Mucosa of descending colon (tissue), 3 donors: ENCODE measurements around the gene RALGPS1. TPM values are rescaled to one million over a fixed set of nuclear protein-coding genes. Genes with fewer than 3 reads are reported as not detected.
"Not testable (repeated sequence)": the region's sequence is repeated elsewhere in the genome, so short reads cannot be mapped to it uniquely, and the experiment has no call there.

ENCODE experiments used
- ATAC-seq: fragments of 200-7000 bp; cut with Tn5 transposase; one replicate; pipeline ENCODE4 v1.9.1; 2020; ENCODE audit warnings: mild to moderate bottlenecking, moderate library complexity
- DNase-seq, 3 donors: peaks; one replicate each; pipeline ENCODE4 v3.0.0-alpha.2; 2020
- H3K36me3 ChIP-seq: fragments of 200-600 bp; one replicate; pipeline ENCODE4 v1.8.0; 2021; ENCODE audit warnings: low read depth, mild to moderate bottlenecking
- H3K4me1 ChIP-seq: fragments of 200-600 bp; one replicate; pipeline ENCODE4 v1.8.0; 2021; ENCODE audit warnings: low read depth, mild to moderate bottlenecking
- H3K4me3 ChIP-seq: fragments of 200-600 bp; one replicate; pipeline ENCODE4 v1.8.0; 2021; ENCODE audit warnings: mild to moderate bottlenecking
- H3K9me3 ChIP-seq: fragments of 200-600 bp; one replicate; pipeline ENCODE4 v1.8.0; 2021; ENCODE audit warnings: mild to moderate bottlenecking
- CTCF ChIP-seq: fragments of 200-600 bp; IDR thresholded peaks from one replicate; pipeline ENCODE4 v1.8.0; 2022; ENCODE audit warnings: antibody characterized with exemption, mild to moderate bottlenecking
- intact Hi-C, 2 donors: fragments of 100-400 bp; cut with DNase I in 1 of 2; cut with micrococcal nuclease in 1 of 2; formaldehyde crosslinking; loops; one replicate each; pipeline versions ENCODE4 v1.11.0 to v1.11.1; 2022; cut with DNase I, micrococcal nuclease
- total RNA-seq, 3 donors: library from RNA; stranded (reverse); fragmentation: NEBNext Ultra II Directional in 2 of 3; extraction: Animal tissue kit (Norgen Biotek cat#: 25700) in 2 of 3; gene quantifications; one replicate each; pipeline versions ENCODE4 v1.2.1 to v1.2.4, GENCODE V29; 2021 to 2023
- donor health status: DM: no; HTN: no; CAD: no; lungs with moderate emphysema.
- donor health status: DM: no; HTN: no; CAD: no.
- donor health status: DM: no; HTN: yes; CAD: no.

The RALGPS1 gene
- total RNA-seq, 3 donors from 2014 or later, result 31.3 to 55.4 (median 32.1) TPM

- Histone ChIP-seq H3K4me3 (no peak overlapping the region), H3K9me3 (no peaks in the 10 kb centered on the region), H3K4me1 (no peaks in the 10 kb centered on the region), H3K36me3 (no peaks in the 10 kb centered on the region)
- DNase-seq (peak in 1 of 3 donors; percentile 38), ATAC-seq (peak; percentile 50)
- intact Hi-C loops, result no loop called here
- TF ChIP-seq CTCF, result no peak
Measured at GRCh38 chr9:127144670-127145445, 230.3 kb downstream of the RALGPS1 start.

GRCh38 chr9:127146841-127147240 is 232.3 kb downstream of the RALGPS1 start:
- DNase-seq, H3K4me1 ChIP-seq, intact Hi-C loops, H3K36me3 ChIP-seq, H3K9me3 ChIP-seq, H3K4me3 ChIP-seq, ATAC-seq: not testable (repeated sequence)

- Histone ChIP-seq H3K9me3 (no peaks in the 10 kb centered on the region), H3K4me1 (no peaks in the 10 kb centered on the region), H3K36me3 (no peaks in the 10 kb centered on the region), H3K4me3 (no peak overlapping the region)
- ATAC-seq, result no peak
- no peak for TF ChIP-seq CTCF
- DNase-seq, result no peak
- intact Hi-C loops, result no loop called here
Measured at GRCh38 chr9:127147251-127147650, 232.7 kb downstream of the RALGPS1 start.

- Histone ChIP-seq H3K36me3 (no peaks in the 10 kb centered on the region), H3K4me3 (no peak overlapping the region), H3K4me1 (no peaks in the 10 kb centered on the region), H3K9me3 (no peaks in the 10 kb centered on the region)
- intact Hi-C loops, result no loop called here
- no peak for TF ChIP-seq CTCF
- DNase-seq (no peak), ATAC-seq (no peak)
Measured at GRCh38 chr9:127148014-127148413, 233.4 kb downstream of the RALGPS1 start.

GRCh38 chr9:127149010-127149409 is 234.4 kb downstream of the RALGPS1 start:
- ATAC-seq (no peak), DNase-seq (no peak)
- Histone ChIP-seq H3K36me3 (no peaks in the 10 kb centered on the region), H3K9me3 (no peaks in the 10 kb centered on the region), H3K4me1 (no peaks in the 10 kb centered on the region), H3K4me3 (no peak overlapping the region)
- TF ChIP-seq CTCF, result no peak
- intact Hi-C loops, result no loop called here

- no peak for TF ChIP-seq CTCF
- no peak for DNase-seq
- H3K4me3 ChIP-seq, result no peak overlapping the region
- H3K36me3 ChIP-seq, result no peaks in the 10 kb centered on the region
- intact Hi-C loops, result no loop called here
- no peaks in the 10 kb centered on the region for H3K4me1 ChIP-seq
- no peaks in the 10 kb centered on the region for H3K9me3 ChIP-seq
- no peak for ATAC-seq
Measured at GRCh38 chr9:127149463-127150390, 235.1 kb downstream of the RALGPS1 start.
